OCI-LY7 (cell line): ENCODE data around the gene KRI1.

Experiments used
- CTCF ChIP-seq: fragments of 200-600 bp; sonication (generic); conservative IDR thresholded peaks from 2 replicates; pipeline ENCODE4 v1.5.1; 2014; ENCODE audit warnings: mild to moderate bottlenecking, antibody characterized with exemption, low read length, moderate library complexity, mixed read lengths
- EZH2phosphoT487 ChIP-seq: fragments of 200-600 bp; sonication (generic); IDR thresholded peaks from 2 replicates; pipeline ENCODE4 v1.6.1; 2018; ENCODE audit warnings: low read depth, borderline replicate concordance, mild to moderate bottlenecking, mixed run types, antibody characterized with exemption, low read length, moderate library complexity, mixed read lengths

DNA sequence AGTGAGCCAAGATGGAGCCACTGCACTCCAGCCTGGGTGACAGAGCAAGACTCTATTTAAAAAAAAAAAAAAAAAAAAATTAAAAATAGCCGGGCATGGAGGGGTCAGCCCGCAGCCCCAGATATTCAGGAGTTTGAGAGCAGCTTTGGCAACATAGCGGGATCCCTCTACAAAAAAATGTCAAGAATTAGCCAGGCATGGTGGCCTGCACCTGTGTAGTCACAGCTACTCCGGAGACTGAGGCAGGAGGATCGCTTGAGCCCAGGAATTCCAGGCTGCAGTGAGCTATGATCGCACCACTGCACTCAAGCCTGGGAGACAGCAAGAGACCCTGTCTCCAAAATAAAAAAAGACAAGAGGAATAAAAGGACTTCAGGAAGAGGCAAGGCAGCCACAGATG, 20.6 kb upstream of the KRI1 start:
- TF ChIP-seq CTCF (no peak), EZH2phosphoT487 (no peak)
